ENCODE data around the gene IPCEF1. TPM values are rescaled to one million over a fixed set of nuclear protein-coding genes. Genes with fewer than 3 reads are reported as not detected.
"Not testable (repeated sequence)": the region's sequence is repeated elsewhere in the genome, so short reads cannot be mapped to it uniquely, and the experiment has no call there.

IPCEF1 gene
- polyA plus RNA-seq, 1 donor (not counting 4 experiments of a cell fraction or from before 2014, with no cell fraction given) = 0.21 TPM

- Histone ChIP-seq H3K9ac (ENCODE audit: control insufficient read depth, extremely low read depth, insufficient read depth, low read length) (no peak overlapping the region), H3K4me2 (ENCODE audit: control insufficient read depth, extremely low read depth, insufficient read depth, low read depth, low read length) (no peak overlapping the region), H3K27me3 (ENCODE audit: control insufficient read depth, extremely low read depth, insufficient read depth, low read length) (no peaks in the 10 kb centered on the region), H3K79me2 (ENCODE audit: control insufficient read depth, insufficient read depth, low read length) (no peaks in the 10 kb centered on the region), H3K9me3 (ENCODE audit: control insufficient read depth, low read depth, low read length) (no peaks in the 10 kb centered on the region), H3K4me3 (ENCODE audit: control insufficient read depth in 2 of 3, extremely low read depth in 1 of 3, insufficient read depth in 2 of 3, low read depth in 1 of 3, low read length in 3 of 3) (no peak overlapping the region), H3K27ac (ENCODE audit: control insufficient read depth, insufficient read depth, low read length) (no peak overlapping the region), H3K36me3 (ENCODE audit: control insufficient read depth in 2 of 2, extremely low read depth in 1 of 2, insufficient read depth in 2 of 2, low read length in 2 of 2) (no peaks in the 10 kb centered on the region), H4K20me1 (ENCODE audit: control insufficient read depth, extremely low read depth, insufficient read depth, low read length) (no peaks in the 10 kb centered on the region), H3K9me1 (ENCODE audit: control insufficient read depth, extremely low read depth, insufficient read depth, low read length) (no peaks in the 10 kb centered on the region), H3K4me1 (ENCODE audit: control insufficient read depth, extremely low read depth, insufficient read depth, low read length) (peaks cover 8% of the 10 kb centered on the region), H2AFZ (ENCODE audit: control insufficient read depth, low read length) (no peak overlapping the region)
- TF ChIP-seq CTCF (optimal IDR thresholded peaks at IDR 0.05 in 1 of 3, IDR thresholded peaks at IDR 0.05 in 1 of 3, conservative IDR thresholded peaks at IDR 0.05 in 1 of 3; ENCODE audit: extremely low read depth in 1 of 3, insufficient read depth in 2 of 3, low read length in 3 of 3) (no peak), EZH2 (IDR thresholded peaks at IDR 0.05; ENCODE audit: low read length) (no peak)
- no peak for DNase-seq (ENCODE audit: low read depth, low spot score)
- no peak for FAIRE-seq
- dilution Hi-C loops (cut with MboI; ENCODE audit: extremely low pct_ligation_motif_present, low sequenced_read_pairs) = loop anchor here (25.0 kb wide), 1 partner anchor 175 kb away; no protein-coding TSS in a partner anchor
Measured at GRCh38 chr6:154337406-154338005, 19.1 kb downstream of the IPCEF1 start.

DNA sequence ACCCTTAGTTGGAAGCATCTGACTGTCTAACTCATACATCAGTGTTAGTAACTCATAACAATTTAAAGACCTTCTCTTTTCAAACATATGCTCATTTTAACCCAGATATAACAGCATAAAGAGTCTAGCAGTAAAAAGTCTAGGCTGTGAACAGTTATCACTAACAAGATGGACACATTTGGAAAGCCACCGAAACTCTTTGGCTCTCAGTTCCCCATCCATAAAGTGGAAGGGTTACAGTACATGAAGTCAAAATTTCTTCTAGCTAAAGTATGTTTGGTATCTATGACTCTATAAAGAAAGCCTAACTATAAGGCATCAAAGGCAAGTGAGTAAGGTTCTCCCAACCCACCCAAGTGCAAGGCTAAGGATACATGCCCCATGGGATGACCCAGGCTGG, 22.5 kb downstream of the IPCEF1 start:
- H3K79me2 ChIP-seq (ENCODE audit: control insufficient read depth, insufficient read depth, low read length); H3K4me2 ChIP-seq (ENCODE audit: control insufficient read depth, extremely low read depth, insufficient read depth, low read depth, low read length); DNase-seq (ENCODE audit: low read depth, low spot score); H4K20me1 ChIP-seq (ENCODE audit: control insufficient read depth, extremely low read depth, insufficient read depth, low read length); H3K9me3 ChIP-seq (ENCODE audit: control insufficient read depth, low read depth, low read length); H3K9me1 ChIP-seq (ENCODE audit: control insufficient read depth, extremely low read depth, insufficient read depth, low read length); H3K9ac ChIP-seq (ENCODE audit: control insufficient read depth, extremely low read depth, insufficient read depth, low read length); H3K27me3 ChIP-seq (ENCODE audit: control insufficient read depth, extremely low read depth, insufficient read depth, low read length); H3K36me3 ChIP-seq (ENCODE audit: control insufficient read depth in 2 of 2, extremely low read depth in 1 of 2, insufficient read depth in 2 of 2, low read length in 2 of 2); H3K27ac ChIP-seq (ENCODE audit: control insufficient read depth, insufficient read depth, low read length); H3K4me3 ChIP-seq (ENCODE audit: control insufficient read depth in 2 of 3, extremely low read depth in 1 of 3, insufficient read depth in 2 of 3, low read depth in 1 of 3, low read length in 3 of 3); H2AFZ ChIP-seq (ENCODE audit: control insufficient read depth, low read length); FAIRE-seq; H3K4me1 ChIP-seq (ENCODE audit: control insufficient read depth, extremely low read depth, insufficient read depth, low read length): not testable (repeated sequence)
- dilution Hi-C loops (cut with MboI; ENCODE audit: extremely low pct_ligation_motif_present, low sequenced_read_pairs) = loop anchor here (25.0 kb wide), 1 partner anchor 172 kb away; no protein-coding TSS in a partner anchor

DNA sequence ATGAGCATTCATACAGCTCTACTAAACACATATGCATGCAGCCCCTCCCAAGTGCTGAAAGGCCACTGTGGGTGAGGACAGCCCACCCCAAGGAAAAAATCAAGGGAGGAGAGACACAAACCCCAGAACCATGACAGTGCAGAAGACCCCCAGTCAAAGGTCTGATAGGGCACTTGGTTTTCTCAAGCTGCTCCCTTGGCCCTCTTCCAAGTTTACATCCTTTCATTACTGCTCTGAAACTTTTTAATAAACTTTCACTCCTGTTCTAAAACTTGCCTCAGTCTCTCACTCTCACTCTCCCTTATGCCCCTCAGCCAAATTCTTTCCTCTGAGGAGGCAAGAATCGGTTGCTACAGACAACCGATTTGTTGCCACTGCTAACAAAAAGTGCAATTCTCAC, 24.9 kb downstream of the IPCEF1 start:
- FAIRE-seq = no peak
- dilution Hi-C loops (cut with MboI; ENCODE audit: extremely low pct_ligation_motif_present, low sequenced_read_pairs) = loop anchor here (25.0 kb wide), 1 partner anchor 169 kb away; no protein-coding TSS in a partner anchor
- no peak overlapping the region for H3K9ac ChIP-seq (ENCODE audit: control insufficient read depth, extremely low read depth, insufficient read depth, low read length)

More for the DNA sequence above, 24.9 kb downstream of the IPCEF1 start:
- H3K9me3 ChIP-seq (ENCODE audit: control insufficient read depth, low read depth, low read length) = no peaks in the 10 kb centered on the region
- no peak overlapping the region for H3K4me2 ChIP-seq (ENCODE audit: control insufficient read depth, extremely low read depth, insufficient read depth, low read depth, low read length)
- DNase-seq (ENCODE audit: low read depth, low spot score) = no peak
- no peaks in the 10 kb centered on the region for H3K36me3 ChIP-seq (ENCODE audit: control insufficient read depth in 2 of 2, extremely low read depth in 1 of 2, insufficient read depth in 2 of 2, low read length in 2 of 2)
- no peak overlapping the region for H2AFZ ChIP-seq (ENCODE audit: control insufficient read depth, low read length)
- H3K4me3 ChIP-seq (ENCODE audit: control insufficient read depth in 2 of 3, extremely low read depth in 1 of 3, insufficient read depth in 2 of 3, low read depth in 1 of 3, low read length in 3 of 3) = no peak overlapping the region
- no peak overlapping the region for H3K27ac ChIP-seq (ENCODE audit: control insufficient read depth, insufficient read depth, low read length)
- H3K4me1 ChIP-seq (ENCODE audit: control insufficient read depth, extremely low read depth, insufficient read depth, low read length) = no peaks in the 10 kb centered on the region
- no peaks in the 10 kb centered on the region for H3K79me2 ChIP-seq (ENCODE audit: control insufficient read depth, insufficient read depth, low read length)
- H3K9me1 ChIP-seq (ENCODE audit: control insufficient read depth, extremely low read depth, insufficient read depth, low read length) = no peaks in the 10 kb centered on the region
- TF ChIP-seq EZH2 (IDR thresholded peaks at IDR 0.05; ENCODE audit: low read length) (no peak), CTCF (optimal IDR thresholded peaks at IDR 0.05 in 1 of 3, IDR thresholded peaks at IDR 0.05 in 1 of 3, conservative IDR thresholded peaks at IDR 0.05 in 1 of 3; ENCODE audit: extremely low read depth in 1 of 3, insufficient read depth in 2 of 3, low read length in 3 of 3) (no peak)
- no peaks in the 10 kb centered on the region for H3K27me3 ChIP-seq (ENCODE audit: control insufficient read depth, extremely low read depth, insufficient read depth, low read length)
- H4K20me1 ChIP-seq (ENCODE audit: control insufficient read depth, extremely low read depth, insufficient read depth, low read length) = no peaks in the 10 kb centered on the region

Data from keratinocyte (primary cell).